Stimulated activated naive CD4-positive, alpha-beta T cell treated with Interleukin-2 at 50 U/mL for 16 hours (primary cell): ENCODE data around the gene MAP3K5.
"Not testable (repeated sequence)": the region's sequence is repeated elsewhere in the genome, so short reads cannot be mapped to it uniquely, and the experiment has no call there.

Experiments
- DNase-seq: peaks from one replicate; lab custom pipeline; 2025; lab: John Stamatoyannopoulos, UW

The MAP3K5 gene

GRCh38 chr6:136608991-136609390, 183.3 kb downstream of the MAP3K5 start:
- no peak for DNase-seq

GRCh38 chr6:136607932-136608772, 184.1 kb downstream of the MAP3K5 start:
- peak; percentile 75 for DNase-seq

GRCh38 chr6:136607204-136607931, 184.9 kb downstream of the MAP3K5 start:
- no peak for DNase-seq

- no peak for DNase-seq
Observed at GRCh38 chr6:136604928-136605510, 187.3 kb downstream of the MAP3K5 start.

GRCh38 chr6:136604328-136604825, 187.9 kb downstream of the MAP3K5 start:
- no peak for DNase-seq

- DNase-seq = no peak
Observed at GRCh38 chr6:136600818-136601217, 191.5 kb downstream of the MAP3K5 start.

- no peak for DNase-seq
Observed at GRCh38 chr6:136599329-136600011, 192.8 kb downstream of the MAP3K5 start.

GRCh38 chr6:136598048-136598447, 194.2 kb downstream of the MAP3K5 start:
- DNase-seq = no peak

GRCh38 chr6:136594671-136595070, 197.6 kb downstream of the MAP3K5 start:
- no peak for DNase-seq

- DNase-seq = peak; percentile 29
Observed at GRCh38 chr6:136593748-136594490, 198.4 kb downstream of the MAP3K5 start.

GRCh38 chr6:136592930-136593673, 199.2 kb downstream of the MAP3K5 start:
- no peak for DNase-seq

GRCh38 chr6:136591617-136592016, 200.7 kb downstream of the MAP3K5 start:
- no peak for DNase-seq

GRCh38 chr6:136590846-136591245, 201.4 kb downstream of the MAP3K5 start:
- not testable (repeated sequence) for DNase-seq

GRCh38 chr6:136587527-136587926, 204.8 kb downstream of the MAP3K5 start:
- DNase-seq = no peak

- no peak for DNase-seq
Observed at GRCh38 chr6:136586295-136586694, 206.0 kb downstream of the MAP3K5 start.

GRCh38 chr6:136585523-136585922, 206.8 kb downstream of the MAP3K5 start:
- DNase-seq = not testable (repeated sequence)

- not testable (repeated sequence) for DNase-seq
Observed at GRCh38 chr6:136584290-136584689, 208.0 kb downstream of the MAP3K5 start.

- no peak for DNase-seq
Observed at GRCh38 chr6:136582711-136583471, 209.4 kb downstream of the MAP3K5 start.

GRCh38 chr6:136579800-136580199, 212.5 kb downstream of the MAP3K5 start:
- no peak for DNase-seq

GRCh38 chr6:136576821-136577220, 215.5 kb downstream of the MAP3K5 start:
- DNase-seq = no peak
